OCI-LY7 (cell line): ENCODE results near the gene GRN. TPM values are rescaled to one million over a fixed set of nuclear protein-coding genes. Genes with fewer than 3 reads are reported as not detected.

Source experiments
- BruUV-seq: library from RNA; stranded (reverse); fragments of 400-500 nt; replicated peaks from 2 replicates; lab custom pipeline; 2021; lab: Mats Ljungman, UMichigan
- CTCF ChIA-PET: fragments of 300-600 bp; sonication (Branson Sonifier 250); formaldehyde crosslinking; loops from one replicate; lab custom pipeline; 2022; ENCODE audit warnings: antibody characterized with exemption; ENCODE audit not compliant: unreplicated experiment; lab: Charles Lee
- POLR2A ChIA-PET: fragments of 300-600 bp; sonication (Branson Sonifier 250); formaldehyde crosslinking; loops from one replicate; lab custom pipeline; 2022; ENCODE audit warnings: antibody characterized with exemption; lab: Charles Lee
- DNase-seq: peaks from one replicate; pipeline ENCODE4 v3.0.0-alpha.2; 2015; ENCODE audit warnings: low spot score
- H2AFZ ChIP-seq: fragments of 200-600 bp; sonication (generic), shearing (Covaris generic); 2 replicates; pipeline ENCODE4 v1.6.1; 2014; ENCODE audit warnings: mild to moderate bottlenecking, antibody characterized with exemption, low read length, moderate library complexity
- H3K27ac ChIP-seq: fragments of 200-600 bp; sonication (generic); 2 replicates; pipeline ENCODE4 v1.5.1; 2014; ENCODE audit warnings: mixed run types, low read depth, mild to moderate bottlenecking, moderate library complexity, low read length, inconsistent platforms; ENCODE audit not compliant: poor library complexity, severe bottlenecking
- H3K36me3 ChIP-seq: fragments of 200-600 bp; sonication (generic); 2 replicates; pipeline ENCODE4 v1.6.1; 2014; ENCODE audit warnings: mild to moderate bottlenecking, antibody characterized with exemption, low read length, moderate library complexity, mixed read lengths; ENCODE audit not compliant: insufficient read depth
- H3K4me1 ChIP-seq: fragments of 200-600 bp; sonication (generic); 2 replicates; pipeline ENCODE4 v1.5.1; 2014; ENCODE audit warnings: mild to moderate bottlenecking, low read length; ENCODE audit not compliant: insufficient read depth, poor library complexity, severe bottlenecking
- H3K4me2 ChIP-seq: fragments of 200-600 bp; sonication (generic); 2 replicates; pipeline ENCODE4 v1.6.1; 2014; ENCODE audit warnings: mild to moderate bottlenecking, low read length
- H3K4me3 ChIP-seq: fragments of 200-600 bp; sonication (generic); 2 replicates; pipeline ENCODE4 v1.5.1; 2014; ENCODE audit warnings: mild to moderate bottlenecking, low read depth, low read length; ENCODE audit not compliant: poor library complexity, severe bottlenecking
- H3K79me2 ChIP-seq: fragments of 200-600 bp; sonication (generic); 2 replicates; pipeline ENCODE4 v1.6.1; 2016; ENCODE audit warnings: low read depth, mild to moderate bottlenecking, low read length, moderate library complexity, mixed read lengths; ENCODE audit not compliant: insufficient read depth
- H3K9me2 ChIP-seq: fragments of 200-600 bp; sonication (generic); 2 replicates; pipeline ENCODE4 v1.6.1; 2016; ENCODE audit warnings: mild to moderate bottlenecking, low read length, mixed read lengths; ENCODE audit not compliant: insufficient read depth
- H3K9me3 ChIP-seq: fragments of 200-600 bp; sonication (generic); 2 replicates; pipeline ENCODE4 v1.6.1; 2014; ENCODE audit warnings: mild to moderate bottlenecking, mixed run types, low read length, mixed read lengths
- H4K20me1 ChIP-seq: fragments of 200-600 bp; sonication (generic); 2 replicates; pipeline ENCODE4 v1.6.1; 2014; ENCODE audit warnings: mild to moderate bottlenecking, antibody characterized with exemption, low read length, moderate library complexity, mixed read lengths; ENCODE audit not compliant: insufficient read depth
- CTCF ChIP-seq: fragments of 200-600 bp; sonication (generic); conservative IDR thresholded peaks from 2 replicates; pipeline ENCODE4 v1.5.1; 2014; ENCODE audit warnings: mild to moderate bottlenecking, antibody characterized with exemption, low read length, moderate library complexity, mixed read lengths
- EZH2phosphoT487 ChIP-seq: fragments of 200-600 bp; sonication (generic); IDR thresholded peaks from 2 replicates; pipeline ENCODE4 v1.6.1; 2018; ENCODE audit warnings: low read depth, borderline replicate concordance, mild to moderate bottlenecking, mixed run types, antibody characterized with exemption, low read length, moderate library complexity, mixed read lengths
- intact Hi-C: fragments of 100-400 bp; cut with micrococcal nuclease; formaldehyde crosslinking; loops from one replicate; pipeline ENCODE4 v1.10.0; 2022; ENCODE audit not compliant: unreplicated experiment
- total RNA-seq, 2 experiments: library from RNA; depleted of rRNA in 1 of 2; stranded (reverse); fragments of >200 nt in 1 of 2; shearing (Covaris generic) in 1 of 2; gene quantifications; 2 replicates each; pipeline ENCODE4 v1.2.3, GENCODE V29; 2014 to 2022

The GRN gene
- total RNA-seq, 2 experiments from 2014 or later, result 203 to 247 TPM

- Histone ChIP-seq H3K27ac (no peak overlapping the region), H3K9me2 (no peaks in the 10 kb centered on the region), H3K4me2 (no peak overlapping the region), H3K36me3 (peaks cover 46% of the 10 kb centered on the region), H3K4me3 (no peak overlapping the region), H3K9me3 (no peaks in the 10 kb centered on the region), H3K79me2 (0 out of 2 replicates have a peak, but pooled peaks cover 6% of the 10 kb centered on the region), H4K20me1 (no peaks in the 10 kb centered on the region), H2AFZ (no peak overlapping the region), H3K4me1 (peaks cover 49% of the 10 kb centered on the region)
- CTCF ChIA-PET, result no interaction called here
- intact Hi-C loops, result no loop called here
- TF ChIP-seq EZH2phosphoT487 (no peak), CTCF (no peak)
- DNase-seq, result no peak
- no TSS peak for BruUV-seq
- POLR2A ChIA-PET, result no interaction called here
Measured at GRCh38 chr17:44353672-44354331, 8.7 kb downstream of the GRN start.

GRCh38 chr17:44354582-44355561, 9.8 kb downstream of the GRN start:
- DNase-seq, result peak; percentile 66
- H3K4me3 ChIP-seq, result no peak overlapping the region
- H3K4me1 ChIP-seq, result peaks cover 49% of the 10 kb centered on the region
- no peaks in the 10 kb centered on the region for H3K9me2 ChIP-seq
- H4K20me1 ChIP-seq, result no peaks in the 10 kb centered on the region
- ChIA-PET POLR2A (no interaction called here), CTCF (no interaction called here)
- 0 out of 2 replicates have a peak overlapping the region, but pooled peaks have one; percentile 31 for H3K4me2 ChIP-seq
- TF ChIP-seq EZH2phosphoT487 (no peak), CTCF (peak; percentile 63)
- no peak overlapping the region for H3K27ac ChIP-seq
- no peaks in the 10 kb centered on the region for H3K79me2 ChIP-seq
- no peak overlapping the region for H2AFZ ChIP-seq
- BruUV-seq, result no TSS peak
- no peaks in the 10 kb centered on the region for H3K9me3 ChIP-seq
- H3K36me3 ChIP-seq, result peaks cover 36% of the 10 kb centered on the region
- intact Hi-C loops, result no loop called here
